Tibial nerve (tissue), 3 donors: ENCODE data around the gene NFASC.

Source experiments
- CTCF ChIP-seq, 5 experiments: fragments of 200-600 bp in 3 of 5; fragments of 450-650 bp in 2 of 5; sonication (generic) in 3 of 5; IDR thresholded peaks; one replicate each; pipeline ENCODE4 v1.5.1; 2016 to 2019; ENCODE audit warnings: antibody characterized with exemption in 5 of 5, mild to moderate bottlenecking in 3 of 5, moderate library complexity in 2 of 5
- POLR2A ChIP-seq, 2 donors: fragments of 450-650 bp; IDR thresholded peaks; one replicate each; pipeline ENCODE4 v1.6.1; 2017; ENCODE audit warnings: antibody characterized with exemption in 2 of 2, mild to moderate bottlenecking in 2 of 2, moderate library complexity in 2 of 2

DNA sequence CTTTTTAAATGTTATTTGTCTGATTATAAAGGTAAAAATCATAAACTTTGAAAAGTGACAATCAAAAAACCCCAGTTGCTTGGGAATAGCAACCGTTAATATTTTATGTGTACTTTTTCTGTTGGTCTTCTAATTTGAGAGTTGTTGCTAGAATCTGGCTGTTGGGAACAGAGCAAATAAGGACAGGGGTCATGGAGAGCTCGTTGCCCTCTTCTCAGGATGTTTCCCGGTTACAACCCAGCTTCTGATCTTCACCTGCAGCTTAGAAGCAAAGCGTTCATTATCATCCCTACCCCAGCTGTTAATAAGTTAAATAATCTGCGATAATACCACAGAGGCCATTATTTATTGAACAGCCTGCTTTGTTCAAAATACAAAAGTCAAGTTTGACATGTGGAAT is 22.1 kb upstream of the NFASC start:
- no peak for TF ChIP-seq CTCF (IDR thresholded peaks at IDR 0.05)
- no peak for TF ChIP-seq POLR2A (IDR thresholded peaks at IDR 0.05)
